Measurements from ENCODE around the gene BEND6. TPM values are rescaled to one million over a fixed set of nuclear protein-coding genes. Genes with fewer than 3 reads are reported as not detected.

The BEND6 gene
- total and polyA plus RNA-seq, 10 of the 15 experiments (the other 5 are each of a cell fraction or from before 2014, with no cell fraction given): 0.79 to 2.8 (median 1.6) TPM

DNA sequence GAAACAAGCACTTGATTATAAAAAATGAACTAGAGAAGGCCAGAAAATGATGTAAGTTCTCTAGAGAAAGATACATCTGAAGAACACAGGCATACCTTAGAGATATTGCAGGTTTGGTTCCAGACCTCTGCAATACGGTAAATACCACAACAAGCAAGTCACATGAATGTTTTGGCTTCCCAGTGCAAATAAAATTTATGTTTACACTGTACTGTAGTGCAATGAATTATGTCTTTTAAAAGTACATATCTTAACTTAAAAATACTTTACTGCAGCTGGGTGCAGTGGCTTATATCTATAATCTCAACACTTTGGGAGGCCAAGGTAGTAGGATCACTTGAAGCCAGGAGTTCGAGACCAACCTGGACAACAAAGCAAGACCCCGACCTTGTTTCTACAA lies 80.6 kb downstream of the BEND6 start (continued):
- no peak for TF ChIP-seq CUX1 (IDR thresholded peaks at IDR 0.05; ENCODE audit: insufficient replicate concordance, low read depth, low read length)
- no peak for TF ChIP-seq USF1 (IDR thresholded peaks at IDR 0.05; ENCODE audit: borderline replicate concordance, extremely low read length, insufficient read depth, low read depth, low read length)
- no peak for TF ChIP-seq NFYA (IDR thresholded peaks at IDR 0.05; ENCODE audit: borderline replicate concordance, low read depth, low read length)
- no peak for TF ChIP-seq ZNF592 (IDR thresholded peaks at IDR 0.05)
- TF ChIP-seq JUNB (IDR thresholded peaks at IDR 0.05): no peak
